ENCODE results near the gene SEC61A2.
"Not testable (repeated sequence)": the region's sequence is repeated elsewhere in the genome, so short reads cannot be mapped to it uniquely, and the experiment has no call there.

SEC61A2 gene

GRCh38 chr10:12160664-12161063 is 31.2 kb downstream of the SEC61A2 start:
- no peak for TF ChIP-seq CTCF (conservative IDR thresholded peaks at IDR 0.05)

GRCh38 chr10:12162927-12163326 is 33.5 kb downstream of the SEC61A2 start:
- no peak for TF ChIP-seq CTCF (conservative IDR thresholded peaks at IDR 0.05)
- H3K27ac ChIP-seq: no peak overlapping the region

More at GRCh38 chr10:12160664-12161063, 31.2 kb downstream of the SEC61A2 start:
- no peak overlapping the region for H3K27ac ChIP-seq

GRCh38 chr10:12164085-12164484 is 34.6 kb downstream of the SEC61A2 start:
- H3K27ac ChIP-seq: no peak overlapping the region
- no peak for TF ChIP-seq CTCF (conservative IDR thresholded peaks at IDR 0.05)

- H3K27ac ChIP-seq: no peak overlapping the region
- TF ChIP-seq CTCF (conservative IDR thresholded peaks at IDR 0.05): no peak
Observed at GRCh38 chr10:12165036-12165435, 35.6 kb downstream of the SEC61A2 start.

- no peak for TF ChIP-seq CTCF (conservative IDR thresholded peaks at IDR 0.05)
- no peak overlapping the region for H3K27ac ChIP-seq
Observed at GRCh38 chr10:12165999-12166775, 36.7 kb downstream of the SEC61A2 start.

GRCh38 chr10:12171512-12171911 is 42.0 kb downstream of the SEC61A2 start:
- H3K27ac ChIP-seq: not testable (repeated sequence)

- H3K27ac ChIP-seq: no peak overlapping the region
- no peak for TF ChIP-seq CTCF (conservative IDR thresholded peaks at IDR 0.05)
Observed at GRCh38 chr10:12177642-12178041, 48.2 kb downstream of the SEC61A2 start.

- no peak for TF ChIP-seq CTCF (conservative IDR thresholded peaks at IDR 0.05)
- no peak overlapping the region for H3K27ac ChIP-seq
Observed at GRCh38 chr10:12179606-12180170, 50.2 kb downstream of the SEC61A2 start.
